Islet of Langerhans (tissue), 1 donor: ENCODE results near the gene EYS.
A peak's percentile ranks its signal among the peaks of the same experiment; 100 is the strongest.
"Not testable (repeated sequence)": the region's sequence is repeated elsewhere in the genome, so short reads cannot be mapped to it uniquely, and the experiment has no call there.

Experiments
- FAIRE-seq: peaks from one replicate; lab custom pipeline; 2011; peaks lifted over from hg19 to GRCh38; lab: Jason Lieb, UNC

EYS gene

DNA sequence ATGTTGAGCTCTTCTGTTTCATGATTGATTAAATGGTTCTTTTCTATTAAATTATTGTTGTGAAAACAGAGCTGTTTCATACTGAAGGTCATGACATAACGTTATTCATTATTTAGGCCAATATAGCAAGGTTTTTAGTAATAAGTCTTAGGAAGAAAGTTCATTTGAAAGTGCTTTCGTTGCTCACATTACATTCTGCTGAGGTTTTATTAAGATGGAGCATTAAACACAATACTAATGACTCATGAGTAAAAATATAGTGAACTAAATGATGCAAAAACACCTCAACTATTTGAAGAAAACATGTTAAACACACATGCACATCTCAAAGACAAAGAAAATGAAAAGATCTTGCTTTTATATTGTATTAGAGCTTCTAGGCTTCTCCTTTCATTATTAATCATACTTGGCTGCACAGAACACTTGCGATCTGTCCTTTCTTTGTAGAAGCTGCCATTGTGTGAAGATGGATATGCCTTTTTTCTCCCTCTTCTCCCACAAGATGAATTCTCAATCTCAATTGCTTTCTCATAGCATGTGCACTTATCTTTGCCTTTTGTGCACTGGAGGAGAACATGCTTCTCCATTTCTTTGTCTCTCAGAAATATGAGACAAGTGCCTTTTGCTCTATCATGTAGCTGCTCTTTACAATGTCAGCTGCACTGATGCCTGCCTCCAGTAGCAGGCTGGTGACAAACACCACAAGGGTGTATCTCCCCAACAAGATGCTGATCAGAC lies 1759.1 kb downstream of the EYS start:
- FAIRE-seq: no peak

DNA sequence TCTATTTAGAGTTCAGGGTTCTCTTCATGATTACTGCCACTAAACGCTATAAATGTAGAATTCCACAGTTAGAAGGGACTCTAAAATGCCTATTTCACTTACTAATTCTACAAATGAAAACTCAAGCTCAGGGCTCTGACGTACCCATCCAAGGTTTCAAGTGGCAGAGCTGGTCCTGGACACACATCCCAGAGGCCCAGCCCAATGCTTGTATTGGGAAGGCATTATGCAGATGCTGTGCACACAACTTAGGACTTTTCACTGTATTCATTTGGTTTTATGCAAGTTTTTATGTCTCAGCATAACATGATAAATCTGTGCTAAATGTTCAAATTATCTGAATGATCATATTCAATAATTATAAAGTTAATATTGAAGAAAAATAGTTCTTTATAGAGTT lies 1761.0 kb downstream of the EYS start:
- FAIRE-seq: no peak

DNA sequence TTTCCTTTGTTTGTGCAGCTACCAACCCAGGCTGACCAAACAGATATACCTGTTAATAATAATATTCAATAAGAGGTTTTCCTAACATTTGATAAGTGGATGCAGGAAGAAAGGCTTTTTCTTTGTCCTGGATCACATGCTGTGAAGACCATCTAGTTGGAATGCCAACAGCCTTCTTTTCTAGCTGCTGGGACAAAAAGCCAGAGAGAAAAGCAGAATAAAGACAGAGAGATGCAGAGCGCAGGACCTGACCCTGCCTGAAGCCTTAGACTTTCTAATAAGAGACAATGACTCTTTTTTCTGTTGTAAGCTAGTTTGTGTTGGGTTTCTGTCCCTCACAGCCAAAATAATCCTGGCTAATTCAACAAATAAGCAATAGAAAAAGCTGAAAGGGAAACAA lies 1763.2 kb downstream of the EYS start:
- FAIRE-seq: no peak

DNA sequence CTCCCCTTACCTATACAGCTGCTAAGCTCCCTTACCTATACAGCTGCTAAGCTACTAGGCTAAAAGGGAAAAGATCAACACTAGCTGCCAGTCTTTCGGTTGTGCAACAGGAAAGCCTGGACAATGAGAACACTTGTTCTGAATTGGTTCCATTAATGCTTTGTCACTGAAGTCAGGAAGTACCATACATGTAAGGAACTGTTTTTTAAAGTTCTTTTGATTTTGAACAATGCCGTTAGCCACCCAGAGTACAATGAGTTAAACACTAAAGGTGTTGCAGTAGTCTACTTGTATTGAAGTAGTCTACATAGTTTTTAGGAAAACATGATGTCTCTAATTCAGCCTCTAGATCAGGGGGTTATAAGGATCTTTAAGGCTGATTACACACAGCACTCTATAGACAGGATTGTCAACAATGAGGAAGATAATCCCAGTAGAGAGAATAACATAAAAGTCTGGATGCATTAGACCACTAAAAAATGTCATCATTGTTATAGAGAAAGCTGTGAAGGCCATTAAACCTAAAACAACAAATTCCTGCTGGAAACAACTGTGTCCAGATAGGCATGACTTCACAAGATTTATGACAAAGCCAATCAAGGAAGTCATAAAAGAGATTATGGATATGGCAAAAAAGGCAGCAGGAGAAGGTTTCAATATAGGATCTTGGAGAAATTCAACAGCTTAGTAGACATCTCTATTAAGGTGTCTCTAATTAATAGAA lies 1765.1 kb downstream of the EYS start:
- FAIRE-seq: no peak

DNA sequence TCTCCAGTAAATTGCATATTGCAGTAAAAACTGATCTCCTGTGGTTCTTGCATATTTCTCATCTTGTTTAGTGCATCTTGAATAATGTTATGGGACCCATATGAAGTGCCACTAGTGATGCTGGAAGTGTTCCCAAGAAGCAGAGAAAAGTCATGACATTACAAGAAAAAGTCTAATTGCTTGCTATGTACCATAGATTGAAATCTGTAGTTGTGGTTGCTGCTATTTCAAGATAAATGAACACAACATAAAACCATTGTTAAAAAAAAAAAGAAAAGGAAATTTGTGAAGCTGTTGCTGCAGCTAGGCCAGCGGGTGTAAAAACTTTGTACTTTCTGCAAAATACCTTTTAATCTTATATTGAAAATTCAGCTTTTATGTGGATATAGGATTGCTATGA lies 1767.0 kb downstream of the EYS start:
- no peak for FAIRE-seq

DNA sequence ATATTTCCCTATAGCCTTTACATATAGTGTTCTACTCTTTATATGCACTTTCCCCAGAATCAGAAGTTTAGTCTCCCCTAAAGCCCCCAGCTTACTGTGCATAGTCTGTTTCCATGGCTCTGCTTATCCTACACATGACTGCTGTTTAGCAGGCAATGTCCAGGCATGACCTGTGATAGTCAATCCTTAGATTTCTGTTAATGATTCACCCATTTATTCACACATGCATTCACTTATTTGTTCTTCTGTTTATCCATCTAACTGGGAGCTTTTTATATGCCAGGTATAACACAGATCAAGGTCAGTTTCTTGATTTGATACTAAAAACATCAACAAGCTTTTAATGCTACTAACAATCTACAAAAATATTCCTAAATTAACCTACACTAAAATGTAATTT lies 1770.6 kb downstream of the EYS start:
- FAIRE-seq: peak; percentile 80

DNA sequence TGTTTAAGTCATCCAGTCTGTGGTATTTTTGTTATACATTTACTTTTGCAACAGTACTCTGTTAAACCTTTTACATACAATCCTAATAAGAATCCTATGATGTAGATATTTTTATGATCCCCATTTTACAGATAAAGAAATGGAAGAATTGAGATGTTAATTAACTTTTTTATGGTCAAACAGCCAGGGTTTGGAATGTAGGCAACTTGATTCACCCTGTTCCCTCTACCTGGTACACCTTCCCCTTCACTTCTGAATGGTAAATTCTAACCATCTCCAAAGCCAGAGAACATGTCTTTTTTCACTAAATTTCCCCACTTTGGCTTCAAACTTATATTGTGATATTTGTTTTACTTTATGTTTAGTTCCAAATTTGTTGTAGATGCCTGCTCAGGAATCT lies 1771.3 kb downstream of the EYS start:
- no peak for FAIRE-seq

DNA sequence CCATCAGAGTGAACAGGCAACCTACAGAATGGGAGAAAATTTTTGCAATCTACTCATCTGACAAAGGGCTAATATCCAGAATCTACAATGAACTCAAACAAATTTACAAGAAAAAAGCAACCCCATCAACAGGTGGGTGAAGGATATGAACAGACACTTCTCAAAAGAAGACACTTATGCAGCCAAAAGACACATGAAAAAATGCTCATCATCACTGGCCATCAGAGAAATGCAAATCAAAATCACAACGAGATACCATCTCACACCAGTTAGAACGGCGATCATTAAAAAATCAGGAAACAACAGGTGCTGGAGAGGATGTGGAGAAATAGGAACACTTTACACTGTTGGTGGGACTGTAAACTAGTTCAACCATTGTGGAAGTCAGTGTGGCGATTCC lies 1773.1 kb downstream of the EYS start:
- FAIRE-seq: not testable (repeated sequence)

DNA sequence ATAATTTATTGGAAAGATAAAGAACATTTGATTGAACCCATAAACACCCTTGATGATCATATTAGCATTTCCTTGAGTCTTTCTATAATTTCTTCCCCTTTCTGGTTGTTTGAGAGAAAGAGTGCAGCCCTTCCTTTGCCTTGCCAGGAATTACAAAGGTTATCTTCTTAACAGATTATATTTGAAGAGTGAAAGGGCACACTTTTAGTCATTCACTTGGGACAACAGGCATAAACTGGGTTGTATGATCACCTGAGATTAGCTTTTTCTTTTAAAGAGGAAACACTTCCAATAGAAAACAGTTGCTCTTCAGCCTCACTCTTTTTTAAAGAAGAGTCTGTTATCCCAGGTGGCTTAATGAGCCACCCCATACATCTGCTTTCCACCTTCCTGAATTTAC lies 1776.2 kb downstream of the EYS start:
- no peak for FAIRE-seq

DNA sequence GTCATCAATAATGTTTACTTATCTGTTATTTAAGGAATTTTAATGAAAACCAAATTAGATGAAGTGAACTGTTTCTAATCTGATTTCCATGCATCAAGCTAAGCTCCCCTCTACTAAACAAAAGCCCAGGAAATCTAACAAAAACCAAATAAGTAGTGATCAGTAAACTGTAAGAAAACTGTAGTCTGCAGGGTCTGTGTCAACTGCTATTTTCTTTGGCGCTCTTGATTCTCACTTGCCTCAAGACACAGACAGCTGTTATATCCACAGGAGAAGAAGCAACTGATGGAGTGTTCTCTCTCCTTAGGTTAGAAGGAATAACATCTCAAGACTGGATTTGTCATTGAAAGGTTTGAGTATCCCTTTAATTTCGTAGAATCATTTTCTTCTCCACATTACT lies 1777.9 kb downstream of the EYS start:
- no peak for FAIRE-seq

DNA sequence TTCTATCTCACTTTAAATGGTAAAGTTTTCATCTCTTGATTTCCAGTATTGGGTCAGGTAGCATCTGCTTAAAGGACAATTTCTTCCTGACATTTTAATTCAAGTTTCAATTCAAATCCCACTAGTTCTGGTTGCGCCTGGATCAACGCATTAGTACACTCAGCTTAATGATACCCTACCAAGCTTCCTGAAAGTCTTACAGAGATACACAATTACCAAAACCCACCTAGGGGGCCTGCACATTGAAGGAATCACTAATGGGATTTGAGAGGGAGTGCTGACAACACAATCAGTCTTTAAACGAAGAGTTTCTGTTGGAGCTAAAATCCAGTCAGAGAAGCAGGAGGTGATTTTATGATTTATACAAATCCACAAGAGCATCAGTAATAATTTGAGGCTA lies 1778.4 kb downstream of the EYS start:
- FAIRE-seq: no peak

DNA sequence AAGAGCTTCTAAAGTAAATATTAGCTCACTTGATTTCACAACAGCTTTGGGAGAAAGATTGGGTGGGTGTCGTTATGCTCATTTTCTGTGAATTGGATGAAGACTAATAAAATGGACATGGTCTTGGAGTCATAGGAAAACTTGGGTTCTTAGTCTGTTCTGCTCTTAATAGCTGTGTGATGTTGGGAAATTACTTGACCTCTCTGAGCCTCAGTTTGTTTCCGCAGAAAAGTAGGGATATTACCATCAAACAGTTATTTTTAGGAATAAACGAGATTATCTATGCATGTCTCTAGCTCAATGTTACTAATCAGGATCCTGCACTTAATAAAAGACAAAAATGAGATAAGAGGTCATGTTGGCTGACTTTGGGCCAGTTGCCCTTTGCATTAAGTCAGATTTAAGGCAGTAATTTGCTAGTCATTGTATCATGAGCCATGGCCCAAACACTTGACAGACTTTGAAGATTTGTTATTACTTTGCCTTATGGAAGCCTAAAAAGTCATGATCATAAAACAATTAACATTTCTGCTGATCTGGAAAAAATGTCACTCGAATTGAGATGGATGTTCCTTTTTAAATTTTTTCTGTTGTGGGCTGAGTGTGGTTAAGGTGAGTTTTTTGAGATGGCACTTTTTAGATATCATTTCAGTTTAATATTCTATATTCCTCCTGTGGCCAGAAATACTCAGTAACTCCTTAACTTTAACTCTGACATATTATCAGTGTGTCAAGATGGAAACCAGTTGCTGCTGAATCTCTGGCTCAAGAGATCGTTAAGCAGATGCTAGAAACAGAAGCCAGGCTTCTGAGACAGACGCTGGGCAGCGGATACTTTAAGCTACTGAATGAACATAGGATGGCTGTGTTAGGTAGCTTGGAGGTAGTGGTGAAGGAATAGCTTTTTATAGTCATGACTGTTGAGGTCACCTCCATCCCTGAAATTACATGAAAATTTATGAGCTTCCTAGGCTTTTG lies 1779.8 kb downstream of the EYS start:
- FAIRE-seq: no peak

DNA sequence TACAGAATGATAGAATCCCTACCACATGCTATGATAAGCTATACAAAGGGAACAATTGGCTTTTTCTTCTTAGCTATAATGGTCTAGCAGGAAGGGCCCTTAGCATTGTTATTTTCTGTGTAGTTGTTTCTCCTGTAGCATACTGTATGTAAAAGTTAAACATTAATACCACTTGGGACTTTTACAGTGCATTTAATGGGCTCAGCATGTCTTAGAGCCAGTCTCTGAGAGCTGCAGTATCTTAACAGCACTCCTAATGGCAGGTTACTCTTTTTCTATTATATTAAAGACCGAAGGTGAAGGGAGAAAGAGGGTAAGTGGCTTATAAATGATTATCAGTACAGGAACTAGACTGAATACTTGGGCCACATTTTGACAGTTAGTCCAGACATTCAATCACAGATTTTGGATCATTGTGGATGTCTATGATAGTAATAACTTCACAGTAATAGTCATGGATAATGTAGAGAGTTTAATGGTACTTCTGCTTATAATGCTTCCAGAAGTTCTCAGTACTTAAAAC lies 1780.7 kb downstream of the EYS start:
- FAIRE-seq: no peak

DNA sequence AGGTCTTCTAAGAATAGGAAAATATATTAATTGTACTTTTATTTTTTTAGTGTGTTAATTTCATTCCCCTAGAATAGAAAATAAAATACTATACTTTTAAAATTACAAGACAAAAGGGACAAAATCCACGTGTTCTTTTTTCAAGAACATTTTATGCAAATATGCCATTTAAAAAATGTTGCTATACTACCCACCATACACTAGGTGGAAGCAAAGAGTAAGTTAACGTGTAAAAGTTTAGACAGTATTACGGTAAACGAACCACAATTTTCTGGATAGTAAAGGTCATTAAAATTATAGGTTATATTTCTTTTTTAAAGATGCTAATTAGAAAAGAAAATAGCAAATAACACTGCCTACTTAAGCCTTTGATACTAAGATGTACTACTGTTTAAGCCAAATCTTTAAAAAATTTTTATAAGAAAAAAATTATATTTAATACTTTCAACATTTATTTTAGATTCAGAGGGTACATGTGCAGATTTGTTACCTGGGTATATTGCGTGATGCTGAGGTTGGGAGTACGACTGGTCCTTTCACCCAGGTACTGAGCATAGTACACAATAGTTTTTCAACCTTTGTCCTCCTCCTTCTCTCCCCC lies 1783.8 kb downstream of the EYS start:
- peak; percentile 98 for FAIRE-seq

DNA sequence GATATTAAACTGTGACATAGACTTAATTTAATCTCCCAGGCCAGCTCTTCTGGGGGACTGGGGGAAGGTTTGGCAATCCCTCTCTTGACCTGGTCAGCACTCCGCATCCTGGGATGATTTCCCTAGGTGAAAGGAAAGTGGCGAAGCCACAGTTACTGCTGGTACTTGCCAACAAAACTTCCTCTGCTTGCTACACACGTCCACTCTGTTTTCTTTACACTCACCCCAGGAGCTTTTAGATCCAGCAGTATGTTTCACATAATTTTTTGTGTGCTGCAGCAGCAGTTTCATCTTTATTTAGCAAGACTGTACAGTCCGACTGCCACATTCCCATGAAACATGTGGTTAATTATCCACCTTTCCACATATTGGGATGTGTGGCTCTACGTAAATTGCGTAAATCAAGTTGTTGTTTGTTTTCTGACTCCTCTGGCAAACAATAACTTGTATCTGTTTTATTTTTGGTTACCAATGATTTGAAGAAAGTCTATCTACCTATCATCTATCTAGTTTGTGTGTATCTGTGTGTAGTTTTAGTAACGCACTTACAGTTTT lies 1787.4 kb downstream of the EYS start:
- no peak for FAIRE-seq

DNA sequence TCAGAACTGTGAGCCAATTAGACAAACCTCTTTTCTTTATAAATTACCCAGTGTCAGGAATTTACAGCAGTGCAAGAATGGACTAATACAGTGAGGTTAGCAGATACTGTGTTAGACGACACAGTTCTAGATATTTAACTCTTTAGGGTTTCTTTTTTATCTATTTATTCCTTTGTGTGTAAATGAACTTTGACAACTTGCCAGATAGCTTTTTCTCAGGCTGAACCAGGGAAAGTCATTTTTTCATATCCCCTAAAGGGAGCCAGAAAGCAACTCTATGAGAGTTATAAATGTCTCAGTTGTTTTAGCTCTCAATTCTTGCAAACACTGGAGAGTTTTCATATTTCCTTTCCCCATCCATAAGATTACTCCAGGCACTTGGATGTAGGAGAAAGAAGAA lies 1794.1 kb downstream of the EYS start:
- FAIRE-seq: no peak

DNA sequence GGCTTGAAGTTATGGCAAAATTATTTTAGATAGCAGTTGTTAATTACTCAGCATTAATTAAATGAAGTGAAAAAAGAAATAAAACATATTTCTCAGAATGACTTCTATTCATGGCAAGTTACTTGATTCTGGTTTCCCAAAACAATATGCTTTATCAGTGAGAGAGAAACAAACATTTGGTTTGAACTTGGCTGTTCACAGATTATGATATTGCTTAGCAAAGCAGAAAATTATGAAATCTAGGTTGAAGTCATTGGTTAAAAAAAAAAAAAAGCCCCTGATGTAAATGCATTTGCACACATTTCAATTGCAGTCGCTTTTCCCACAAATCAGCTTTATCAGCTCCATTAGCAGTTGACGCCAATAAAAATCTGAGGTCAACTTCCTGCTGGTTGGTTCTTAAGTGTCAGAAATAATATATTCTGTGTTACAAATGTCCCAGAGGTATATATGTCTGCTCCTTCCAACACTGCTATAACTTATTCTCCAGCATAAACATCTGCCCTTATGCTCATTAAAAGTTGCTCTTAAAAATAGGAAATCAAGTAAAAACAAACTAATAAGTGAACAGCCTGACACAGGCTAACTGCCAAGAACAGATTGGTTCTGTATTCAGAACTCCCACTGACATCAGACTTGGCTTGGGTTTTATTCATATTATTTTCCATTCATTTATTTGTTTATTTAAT lies 1796.0 kb downstream of the EYS start:
- FAIRE-seq: peak; percentile 87

DNA sequence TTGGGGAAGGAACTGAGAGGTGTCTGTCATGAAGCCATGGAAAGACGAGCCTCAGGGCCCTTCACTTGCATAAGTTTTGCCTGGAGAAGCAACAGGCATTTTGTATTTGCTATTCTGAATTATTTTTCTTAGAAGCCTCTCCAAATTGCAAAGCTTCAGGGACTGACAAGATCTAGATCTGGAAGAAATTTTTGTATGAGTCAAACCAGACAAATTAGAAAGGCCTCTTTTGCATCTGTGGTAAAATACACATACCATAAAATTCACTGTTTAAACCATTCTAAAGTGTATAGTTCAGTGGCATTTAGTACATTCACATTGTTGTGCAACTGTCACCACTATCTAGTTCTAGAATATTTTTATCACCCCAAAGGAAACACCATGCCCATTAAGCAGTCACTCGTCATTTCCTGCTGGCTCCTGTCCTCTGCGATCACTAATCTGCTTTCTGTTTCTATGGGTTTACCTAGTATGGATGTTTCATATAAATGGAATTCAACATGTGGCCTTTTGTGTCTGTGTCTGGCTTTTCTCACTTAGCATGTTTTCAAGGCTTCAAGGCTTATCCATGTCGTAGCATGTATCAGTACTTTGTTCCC lies 1802.3 kb downstream of the EYS start:
- no peak for FAIRE-seq

DNA sequence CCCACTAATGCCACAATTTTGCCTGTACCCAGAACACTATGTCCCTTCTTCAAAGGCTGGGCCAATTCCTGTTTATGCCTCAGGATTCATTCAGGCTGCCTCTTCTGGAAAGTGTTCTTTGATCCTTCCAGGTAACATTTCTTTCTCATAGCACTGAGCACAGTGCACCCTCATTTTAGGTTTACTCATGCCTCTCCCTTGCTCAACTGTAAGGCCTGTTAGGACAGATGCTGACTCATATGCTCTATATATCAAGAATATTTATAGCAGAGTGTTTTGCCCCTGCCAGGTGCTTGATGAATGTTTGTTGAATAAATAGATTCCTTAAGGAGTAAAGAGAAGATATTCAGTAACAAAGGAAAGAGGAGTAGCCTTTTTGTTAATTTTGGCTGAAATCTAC lies 1807.5 kb downstream of the EYS start:
- no peak for FAIRE-seq

DNA sequence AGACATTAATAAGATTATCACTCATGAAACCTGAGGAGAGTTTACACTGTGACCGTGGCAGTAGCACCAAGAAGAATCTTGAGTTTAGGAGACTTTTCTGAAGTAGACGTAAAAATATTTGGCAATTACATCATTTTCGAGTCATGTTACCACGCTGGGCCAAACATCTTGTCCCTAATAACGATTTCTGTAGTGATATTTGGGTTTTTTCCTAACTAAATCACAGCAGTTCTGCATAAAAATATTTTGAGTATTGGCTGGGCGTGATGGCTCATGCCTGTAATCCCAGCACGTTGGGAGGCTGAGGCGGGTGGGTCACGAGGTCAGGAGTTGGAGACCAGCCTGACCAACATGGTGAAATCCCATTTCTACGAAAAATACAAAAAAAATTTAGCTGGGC lies 1809.1 kb downstream of the EYS start:
- FAIRE-seq: no peak

DNA sequence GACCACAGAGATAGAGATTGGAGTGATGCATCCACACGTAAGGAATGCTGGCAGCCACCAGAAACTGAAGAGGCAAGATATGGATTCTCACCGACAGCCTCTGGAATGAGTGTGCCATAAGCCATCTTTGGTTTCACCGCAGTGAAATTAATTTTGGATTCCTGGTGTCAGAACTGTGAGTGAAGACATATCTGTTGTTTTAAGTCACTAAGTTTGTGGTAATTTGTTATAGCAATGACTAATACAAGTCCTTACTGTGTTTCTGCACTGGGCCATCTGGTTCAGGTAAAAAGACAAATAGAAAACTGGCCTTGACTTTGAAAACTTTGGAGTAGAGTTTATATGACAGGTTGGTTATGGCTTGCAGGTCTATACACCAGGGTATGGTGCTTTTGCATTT lies 1809.6 kb downstream of the EYS start:
- FAIRE-seq: no peak
